Spleen (tissue), 7 donors: ENCODE data around the gene DNAH6.

Source experiments
- CTCF ChIP-seq, 11 experiments: fragments of 200-600 bp in 7 of 11; fragments of 450-650 bp in 4 of 11; sonication (generic) in 4 of 11; IDR thresholded peaks in 8 of 11; conservative IDR thresholded peaks in 3 of 11; 1 replicate in 7 of 11; 2 replicates in 4 of 11; pipeline versions ENCODE4 v1.4.0 to v1.8.0; 2016 to 2021; ENCODE audit warnings: antibody characterized with exemption in 11 of 11, inconsistent platforms in 4 of 11, mild to moderate bottlenecking in 1 of 11
- POLR2A ChIP-seq, 3 donors: fragments of 450-650 bp; IDR thresholded peaks; one replicate each; pipeline ENCODE4 v1.5.1; 2017; ENCODE audit warnings: antibody characterized with exemption in 3 of 3, mild to moderate bottlenecking in 1 of 3
- donor health status: DM: no; HTN: no; CAD: no; lungs with moderate emphysema.
- donor health status: DM: no; HTN: no; CAD: no.
- donor health status: DM: no; HTN: no; CAD: no.

GRCh38 chr2:84515788-84516187, 510 bp upstream of the DNAH6 start:
- TF ChIP-seq POLR2A (IDR thresholded peaks at IDR 0.05) (no peak), CTCF (IDR thresholded peaks at IDR 0.05 in 8 of 11, conservative IDR thresholded peaks at IDR 0.05 in 3 of 11) (no peak)
